HG02759 (cell line): ENCODE data around the gene PPP2R2C.

ENCODE experiments used
- ATAC-seq: cut with Tn5 transposase; IDR thresholded peaks from one replicate; pipeline ENCODE4 v1.9.1; 2021; ENCODE audit warnings: mild to moderate bottlenecking, moderate library complexity; ENCODE audit not compliant: unreplicated experiment

PPP2R2C gene

GRCh38 chr4:6404611-6405396 is 67.6 kb downstream of the PPP2R2C start:
- no peak for ATAC-seq

DNA sequence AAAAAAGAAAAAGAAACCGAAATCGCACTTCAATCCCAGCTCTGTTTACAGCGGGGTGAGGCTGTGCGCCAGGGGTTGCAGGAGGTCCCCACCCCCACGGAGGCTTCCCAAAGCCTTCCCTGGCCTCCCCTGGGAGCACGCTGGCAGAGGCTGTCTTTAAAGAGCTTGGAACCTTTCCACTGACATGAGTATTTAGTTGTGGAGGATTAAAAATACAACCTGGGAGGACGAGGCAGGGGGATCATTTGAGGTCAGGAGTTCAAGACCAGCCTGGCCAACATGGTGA is 69.1 kb downstream of the PPP2R2C start:
- no peak for ATAC-seq

DNA sequence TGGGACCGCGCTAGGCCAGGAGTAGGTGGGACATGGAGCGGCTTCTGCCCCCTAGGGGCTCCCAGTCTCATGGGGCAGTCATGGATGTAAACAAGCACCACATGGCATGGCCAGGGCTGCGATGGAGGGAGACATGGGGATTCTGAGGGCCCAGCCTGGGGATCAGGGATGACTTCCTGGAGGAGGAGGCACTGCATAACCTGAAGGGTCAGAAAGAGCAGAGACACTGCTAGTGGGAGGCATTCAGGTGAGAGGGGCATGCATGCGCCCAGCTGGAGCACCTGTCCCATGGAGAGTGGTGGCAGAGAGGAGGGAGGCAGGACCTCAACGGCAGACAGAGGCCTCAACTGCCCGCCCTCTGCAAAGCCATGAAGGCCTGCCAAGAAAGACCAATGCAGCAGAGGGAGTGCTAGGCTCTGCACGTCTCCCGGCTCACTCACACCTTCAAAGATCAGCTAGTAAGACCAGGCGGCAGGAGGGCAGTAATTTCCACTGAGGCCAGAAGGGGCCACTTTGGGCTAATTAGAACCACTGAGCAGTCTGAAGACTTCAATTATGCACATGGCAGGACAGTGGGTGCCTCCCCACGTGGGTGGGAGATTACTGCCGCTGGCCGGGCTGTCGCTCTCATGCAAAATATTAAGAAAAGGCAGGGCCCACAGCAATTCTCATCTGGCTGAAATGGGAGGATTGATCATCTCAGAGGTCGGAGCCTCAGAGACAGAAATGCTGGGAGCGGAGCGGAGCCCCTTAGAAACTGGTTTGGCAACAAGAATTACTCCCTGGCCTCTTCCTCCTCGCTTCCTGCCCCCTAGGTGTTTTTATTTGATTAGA is 69.6 kb downstream of the PPP2R2C start:
- ATAC-seq, result no peak

- no peak for ATAC-seq
These were observed 70.6 kb downstream of the PPP2R2C start for GRCh38 chr4:6401797-6402196.

- no peak for ATAC-seq
These were observed 75.6 kb downstream of the PPP2R2C start for GRCh38 chr4:6396696-6397236.

- ATAC-seq, result no peak
These were observed 76.8 kb downstream of the PPP2R2C start for GRCh38 chr4:6395466-6396228.

DNA sequence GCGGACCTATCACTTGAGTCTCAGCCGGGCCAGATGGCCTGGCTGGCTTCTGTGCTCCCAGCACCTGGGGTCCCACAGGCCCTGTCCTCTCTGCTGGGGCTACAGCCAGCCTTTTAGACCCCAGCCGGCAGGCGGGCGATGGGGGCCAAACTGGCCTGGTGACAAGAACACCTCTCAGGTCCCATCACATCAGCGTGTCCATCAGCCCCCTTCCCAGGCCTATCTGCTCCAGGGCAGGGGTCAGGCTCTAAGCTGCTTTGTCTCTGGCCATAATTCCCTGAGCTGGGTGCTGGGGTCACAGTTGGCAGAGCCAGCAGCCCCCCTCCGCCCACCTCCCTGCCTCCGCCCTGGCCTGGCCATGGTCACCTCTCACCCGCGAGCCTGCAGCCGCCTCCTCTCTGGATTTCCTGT is 77.7 kb downstream of the PPP2R2C start:
- ATAC-seq, result no peak

DNA sequence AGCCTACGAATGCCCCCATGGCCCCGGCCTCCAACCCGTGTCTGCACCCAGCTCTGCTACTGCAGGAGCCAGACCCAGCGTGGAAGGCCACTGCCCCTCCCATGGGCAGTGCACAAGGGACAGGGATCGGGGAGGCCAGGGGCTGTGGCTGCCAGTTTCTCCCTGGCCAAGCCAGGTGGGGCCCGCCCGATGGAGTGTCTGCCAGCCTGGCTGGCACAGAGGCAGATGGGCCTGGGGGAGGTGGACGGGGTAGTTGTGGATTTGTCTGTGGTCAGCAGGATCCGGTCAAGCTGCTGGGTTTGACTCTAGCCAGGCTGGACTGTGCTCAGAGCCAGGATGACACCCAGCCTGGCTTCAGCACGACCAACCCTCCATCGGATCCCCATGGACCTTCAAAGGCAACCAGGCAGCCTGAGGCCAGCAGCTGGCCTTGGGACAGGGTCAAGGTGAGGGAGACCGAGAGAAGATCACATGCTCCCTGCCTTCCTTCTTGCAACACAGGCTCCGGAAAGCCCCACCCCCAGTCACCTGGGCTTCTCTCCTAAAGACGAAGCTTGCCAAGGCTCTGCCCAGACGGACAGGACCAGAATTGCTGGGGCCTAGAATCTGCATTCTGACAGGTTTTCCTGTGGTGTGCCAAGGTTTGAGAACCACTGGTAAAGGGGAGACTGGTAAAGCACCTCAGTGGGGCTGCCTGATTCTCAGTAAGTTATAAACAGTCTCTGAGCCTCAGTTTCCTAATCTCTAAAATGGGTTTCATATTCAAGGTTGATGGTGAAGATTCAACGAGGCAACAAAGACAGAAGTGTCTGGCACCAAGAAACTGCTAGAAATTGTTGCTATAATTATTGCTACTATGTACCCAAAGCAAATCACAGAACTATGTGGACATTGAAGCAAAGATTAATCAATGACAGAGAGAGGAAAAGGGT is 78.6 kb downstream of the PPP2R2C start:
- ATAC-seq, result no peak

DNA sequence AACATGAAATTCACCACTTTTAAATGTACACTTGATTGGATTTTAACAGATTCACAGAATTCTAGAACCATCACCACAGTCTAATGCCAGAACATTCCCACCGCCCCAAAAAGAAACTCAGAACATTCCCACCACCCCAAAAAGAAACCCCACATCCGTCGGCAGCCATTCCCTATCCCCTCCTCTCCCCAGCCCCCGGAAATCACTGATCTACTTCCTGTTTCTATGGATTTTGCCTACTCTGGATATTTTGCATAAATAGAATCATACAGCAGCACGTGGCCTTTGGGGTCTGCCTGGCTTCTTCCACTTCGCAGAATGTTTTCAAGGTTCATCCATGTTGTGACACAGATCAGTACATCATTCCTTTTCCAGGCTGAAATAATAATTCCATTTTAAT is 79.3 kb downstream of the PPP2R2C start:
- ATAC-seq, result no peak

- ATAC-seq, result no peak
These were observed 80.0 kb downstream of the PPP2R2C start for GRCh38 chr4:6392407-6392806.

DNA sequence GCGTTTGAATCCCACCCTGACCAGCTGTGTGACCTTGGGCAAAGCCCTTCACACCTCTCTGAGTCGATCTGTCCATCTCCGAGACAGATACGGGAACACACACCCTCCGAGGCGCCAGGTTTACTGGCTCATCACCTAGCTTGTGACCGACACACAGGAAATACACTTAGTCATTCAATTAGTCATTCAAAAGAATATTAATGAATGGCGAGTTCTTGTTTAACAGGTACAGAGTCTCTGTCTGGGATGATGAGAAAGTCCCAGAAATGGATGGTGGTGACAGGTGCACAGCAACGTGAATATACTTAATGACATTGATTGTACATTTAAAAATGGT is 80.6 kb downstream of the PPP2R2C start:
- no peak for ATAC-seq

DNA sequence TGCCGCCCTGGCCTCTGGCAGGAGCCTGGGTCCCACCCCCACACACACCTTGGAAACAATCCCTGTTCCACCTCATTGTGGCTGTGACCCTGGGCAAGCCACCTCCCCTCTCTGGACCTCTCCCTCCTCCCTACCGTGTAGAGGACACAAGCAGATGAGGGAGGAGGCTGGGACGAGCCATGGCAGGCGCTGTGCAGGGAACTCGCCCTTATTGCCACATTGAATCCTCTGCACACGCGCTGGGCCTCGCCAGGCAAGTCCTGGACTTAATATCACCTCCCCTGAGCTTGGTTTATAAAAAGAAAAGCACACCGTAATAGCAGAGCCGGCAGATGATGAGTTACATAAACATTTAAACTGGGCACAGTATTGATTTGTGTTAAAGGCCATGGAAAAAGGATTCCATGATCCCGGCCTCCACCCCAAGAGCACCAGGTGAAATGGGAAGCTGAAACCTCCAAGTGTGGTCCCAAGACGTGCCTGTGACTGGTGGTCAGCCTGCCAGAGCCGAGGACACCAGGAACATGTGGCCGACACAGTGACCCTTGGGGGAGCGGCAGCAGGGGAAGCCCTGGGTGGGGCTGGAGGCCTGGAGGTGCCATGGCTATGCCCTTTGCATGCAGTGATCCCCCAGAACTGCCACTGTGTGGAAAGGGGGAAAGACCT is 81.1 kb downstream of the PPP2R2C start:
- ATAC-seq, result no peak

DNA sequence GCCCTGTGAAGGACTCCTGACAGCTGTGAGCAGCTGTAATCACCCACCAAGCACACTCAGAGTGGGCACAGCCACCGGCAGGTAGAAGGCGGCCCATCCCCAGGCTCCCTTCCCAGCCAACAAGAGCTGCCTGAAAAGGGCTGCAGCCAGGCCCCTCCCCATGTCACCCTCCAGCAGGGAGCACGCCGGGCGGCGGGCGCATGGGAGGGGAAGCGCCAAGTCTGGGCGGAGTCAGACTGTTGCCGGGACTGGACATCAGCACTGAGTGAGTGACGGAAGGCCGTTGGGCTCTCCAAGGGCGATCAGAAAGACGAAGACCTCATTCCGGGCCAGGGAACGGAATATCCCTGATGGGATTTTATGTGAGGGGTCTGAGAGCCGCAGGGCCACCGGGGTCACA is 82.1 kb downstream of the PPP2R2C start:
- ATAC-seq, result no peak

GRCh38 chr4:6389142-6389825 is 83.1 kb downstream of the PPP2R2C start:
- no peak for ATAC-seq

DNA sequence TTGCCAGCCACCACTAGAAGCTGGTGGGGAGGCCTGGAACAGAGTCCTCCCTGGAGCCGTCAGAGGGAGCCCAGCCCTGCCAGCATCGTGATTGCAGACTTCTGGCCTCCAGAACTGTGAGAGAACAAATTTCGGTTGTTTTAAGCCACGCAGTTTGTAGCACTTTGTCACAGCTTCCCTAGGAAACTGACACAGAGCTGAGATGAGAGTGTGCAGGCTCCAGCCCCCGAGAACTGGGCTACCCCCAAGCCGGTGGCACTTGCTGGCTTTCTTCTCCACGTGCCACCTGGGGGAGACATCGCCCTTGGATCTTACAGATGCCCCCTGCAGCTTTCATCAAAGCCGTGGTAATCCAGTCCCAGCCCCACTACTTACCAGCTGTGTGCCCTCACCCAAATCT is 83.7 kb downstream of the PPP2R2C start:
- no peak for ATAC-seq

- ATAC-seq, result no peak
These were observed 84.5 kb downstream of the PPP2R2C start for GRCh38 chr4:6387946-6388345.

- ATAC-seq, result no peak
These were observed 86.3 kb downstream of the PPP2R2C start for GRCh38 chr4:6386091-6386490.

DNA sequence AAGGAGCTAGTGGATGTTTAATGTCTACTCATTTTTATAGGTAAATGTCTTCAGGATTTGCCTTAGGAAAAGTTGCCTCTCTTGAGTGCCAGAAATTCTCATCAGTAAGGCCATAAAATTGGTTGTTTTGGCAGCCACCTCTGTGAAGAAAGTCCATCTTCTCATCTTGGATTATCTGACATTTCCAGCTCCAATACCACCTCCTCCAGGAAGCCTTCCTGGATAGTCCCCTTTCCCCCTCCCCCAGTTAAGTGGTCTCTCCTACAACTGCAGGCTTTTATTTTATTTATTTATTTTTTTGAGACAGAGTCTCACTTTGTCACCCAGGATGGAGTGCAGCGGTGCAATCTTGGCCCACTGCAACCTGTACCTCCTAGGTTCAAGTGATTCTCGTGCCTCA is 87.1 kb downstream of the PPP2R2C start:
- ATAC-seq, result no peak

- no peak for ATAC-seq
These were observed 87.9 kb downstream of the PPP2R2C start for GRCh38 chr4:6384541-6384940.
